Measurements from ENCODE around the gene ADARB2. TPM values are rescaled to one million over a fixed set of nuclear protein-coding genes. Genes with fewer than 3 reads are reported as not detected.

Gene ADARB2
- total RNA-seq, 1 donor from 2014 or later = 0.37 TPM

DNA sequence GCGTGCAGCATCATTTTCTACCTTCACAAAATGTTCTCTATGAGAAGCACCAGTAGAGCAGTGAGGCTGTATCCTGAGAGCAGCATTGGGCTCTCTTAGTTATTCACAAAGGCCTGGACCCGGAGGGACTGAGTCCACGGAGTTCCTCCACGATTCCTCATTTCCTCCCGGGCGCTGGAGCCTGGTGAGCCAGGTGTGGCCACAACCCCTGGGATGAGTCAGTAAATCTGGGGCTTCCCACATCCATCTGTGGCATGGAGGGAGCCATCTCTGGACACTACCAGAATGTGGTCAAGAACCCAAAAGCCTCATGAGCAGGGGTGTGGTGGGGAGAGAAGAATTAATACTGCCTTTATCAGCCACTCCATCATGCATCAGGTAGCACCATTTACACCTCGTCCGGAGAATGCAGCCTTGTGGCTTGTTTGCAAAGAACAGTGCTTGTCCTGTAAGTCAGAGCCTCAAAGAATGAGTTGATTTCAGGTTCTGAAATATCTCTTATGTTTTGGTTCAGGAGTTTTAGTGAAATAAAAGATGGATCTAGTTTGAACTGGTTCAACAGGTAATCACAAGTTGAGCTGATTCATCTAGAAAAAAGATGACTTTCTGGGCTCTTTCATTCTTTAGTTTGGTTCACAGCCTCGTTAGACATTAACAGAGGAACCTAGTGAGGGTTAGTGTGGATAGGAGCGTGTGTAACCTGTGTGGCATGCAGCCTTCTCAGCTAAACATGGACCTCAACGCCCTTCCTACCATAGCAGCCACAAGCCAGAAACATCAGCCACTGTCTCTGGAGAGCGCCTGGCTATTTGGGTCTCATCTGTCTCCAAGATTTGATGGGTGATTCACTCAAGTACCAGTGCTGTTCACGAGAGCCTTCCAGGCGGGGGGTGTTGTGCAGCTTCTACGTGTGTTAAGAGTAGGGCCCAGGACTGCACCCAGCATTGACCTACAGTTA is 586.0 kb downstream of the ADARB2 start:
- intact Hi-C loops (cut with micrococcal nuclease) = no loop called here

DNA sequence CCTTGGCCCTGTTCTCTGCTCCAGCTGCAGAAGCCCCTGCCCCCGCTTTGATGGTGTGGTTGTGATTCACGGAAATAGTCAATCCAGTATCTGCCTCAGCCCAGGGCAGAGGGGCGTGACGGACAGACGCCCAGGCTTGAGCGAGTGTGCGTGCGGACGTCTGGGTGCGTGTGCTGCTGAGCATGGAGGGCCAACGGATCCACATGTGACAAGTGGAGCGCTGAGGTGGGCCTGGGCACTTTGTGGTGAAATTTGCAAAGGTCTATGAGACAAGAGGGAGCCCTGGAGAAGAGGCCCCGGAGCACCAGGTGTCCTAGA is 586.7 kb downstream of the ADARB2 start:
- intact Hi-C loops (cut with micrococcal nuclease) = no loop called here

DNA sequence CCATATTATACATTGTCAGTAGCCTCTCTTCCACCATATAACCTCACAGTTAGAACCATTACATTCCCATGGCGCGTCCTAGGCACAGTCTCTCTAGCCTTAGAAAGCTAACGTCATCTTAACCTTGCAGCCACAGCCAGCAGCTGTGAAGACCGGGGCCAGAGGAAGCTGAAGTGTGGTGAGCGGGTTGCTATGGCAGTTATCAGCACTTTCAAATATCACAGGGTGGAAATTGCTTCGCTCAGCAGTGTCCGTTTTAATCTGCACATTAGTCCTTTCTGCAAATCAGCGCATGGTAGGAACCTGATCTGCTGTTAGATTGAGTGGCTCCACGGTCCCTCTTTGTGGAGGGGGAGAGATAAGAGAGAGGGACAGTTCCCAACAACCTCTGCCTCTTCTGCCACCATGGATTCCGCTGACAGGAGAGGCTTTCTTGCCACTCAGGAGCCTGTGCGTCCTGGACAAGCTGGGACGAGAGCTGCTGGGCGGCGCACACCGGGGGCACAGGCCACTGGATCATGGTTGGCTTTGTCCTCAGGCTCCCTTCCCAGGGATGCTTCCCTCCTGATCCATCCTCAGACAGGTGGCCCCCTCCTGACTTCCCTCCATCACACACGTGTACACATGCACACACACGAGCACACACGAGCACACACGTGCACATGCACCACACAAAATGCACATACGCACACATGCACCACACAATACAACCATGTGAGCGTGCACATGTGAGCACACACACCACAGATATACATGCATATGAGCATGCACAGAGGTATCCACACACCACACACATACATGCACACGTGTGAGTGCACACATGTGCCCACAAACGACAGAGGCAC is 587.3 kb downstream of the ADARB2 start:
- intact Hi-C loops (cut with micrococcal nuclease) = no loop called here

DNA sequence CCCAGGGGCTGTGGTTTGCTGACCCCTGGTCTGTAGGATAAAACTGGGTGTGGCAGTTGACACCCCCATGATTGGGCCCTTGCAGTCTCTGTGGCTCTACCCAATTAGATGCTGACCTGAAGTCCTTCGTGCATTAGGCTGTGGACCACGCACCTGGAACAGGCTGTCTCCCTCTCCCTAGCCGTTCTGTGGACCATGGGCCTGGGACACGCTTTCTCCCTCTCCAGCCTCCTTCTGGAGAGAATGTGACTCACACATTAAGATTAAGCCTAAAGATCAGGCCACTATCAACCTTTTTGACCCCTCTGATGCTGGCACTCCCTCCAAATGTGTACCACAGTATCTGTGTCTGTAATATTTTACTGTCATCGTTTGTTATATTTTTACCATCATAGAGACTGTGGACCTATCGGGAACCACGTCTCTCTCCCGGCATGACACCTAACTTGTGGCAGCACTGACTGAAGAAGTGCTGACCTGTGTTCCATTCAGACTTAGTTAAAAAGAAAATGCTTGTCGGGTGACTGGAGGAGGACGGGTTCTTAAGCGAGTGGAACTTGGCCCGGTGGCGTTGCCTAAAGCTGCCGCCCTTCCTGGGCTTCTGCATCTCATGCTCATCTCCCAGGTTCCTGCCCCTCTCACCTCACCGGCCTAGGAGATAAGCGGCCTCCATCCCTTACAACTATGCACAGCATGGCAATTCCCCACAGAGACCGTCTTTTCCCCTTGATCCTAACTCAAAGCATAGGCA is 588.3 kb downstream of the ADARB2 start:
- intact Hi-C loops (cut with micrococcal nuclease) = no loop called here

DNA sequence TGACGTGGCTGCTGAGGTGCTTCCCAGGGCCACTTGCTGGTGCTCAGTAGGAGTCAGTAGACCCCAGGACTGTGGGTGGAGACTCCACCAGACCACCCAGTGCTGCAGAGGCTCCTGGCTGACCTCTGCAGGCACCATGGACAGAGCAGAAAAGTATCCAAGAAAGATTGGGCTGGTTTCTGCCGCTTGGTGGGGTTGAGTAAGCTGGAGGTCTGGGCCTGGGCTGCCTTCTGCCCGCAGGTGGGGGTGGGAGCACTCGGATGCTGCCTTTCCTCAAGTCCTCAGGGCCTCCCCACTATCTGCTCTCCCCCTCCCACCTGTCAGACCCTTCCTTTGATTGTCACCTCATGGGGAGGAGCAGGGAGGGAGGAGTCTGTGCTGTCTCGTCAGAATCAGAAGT is 589.5 kb downstream of the ADARB2 start:
- intact Hi-C loops (cut with micrococcal nuclease) = no loop called here

DNA sequence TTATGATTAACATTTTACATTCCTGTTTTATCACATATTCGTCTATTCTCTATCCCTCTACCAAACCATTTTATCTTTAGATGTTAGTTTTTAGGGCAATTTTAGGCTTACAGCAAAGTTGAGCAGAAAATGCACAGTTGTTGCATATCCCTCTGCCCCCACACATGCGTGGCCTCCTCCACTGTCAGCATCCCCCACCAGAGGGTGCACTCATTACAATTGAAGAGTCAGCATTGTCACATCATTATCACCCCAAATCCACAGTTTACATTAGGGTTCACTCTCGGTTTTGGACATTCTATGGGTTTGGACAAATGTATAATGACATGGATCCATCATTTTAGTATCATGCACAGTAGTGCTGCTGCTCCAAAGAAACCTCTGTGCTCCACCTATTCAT is 594.7 kb downstream of the ADARB2 start:
- intact Hi-C loops (cut with micrococcal nuclease) = no loop called here

DNA sequence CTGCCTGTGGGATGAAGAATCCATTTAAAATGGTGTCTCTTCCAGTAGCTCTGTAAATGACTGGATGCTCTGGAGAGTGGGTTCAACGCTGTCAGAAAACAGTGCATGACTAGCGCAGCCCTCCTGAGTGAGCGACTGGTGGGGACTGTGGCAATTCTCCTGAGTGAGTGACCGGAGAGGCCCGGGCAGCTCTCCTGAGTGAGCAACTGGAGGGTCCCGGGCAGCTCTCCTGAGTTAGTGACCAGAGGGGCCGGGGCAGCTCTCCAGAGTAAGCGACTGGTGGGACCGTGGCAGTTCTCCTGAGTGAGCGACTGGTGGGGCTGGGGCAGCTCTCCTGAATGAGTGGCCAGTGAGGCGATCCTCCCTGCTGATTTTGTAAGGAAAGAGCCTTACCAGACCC is 595.6 kb downstream of the ADARB2 start:
- intact Hi-C loops (cut with micrococcal nuclease) = no loop called here

DNA sequence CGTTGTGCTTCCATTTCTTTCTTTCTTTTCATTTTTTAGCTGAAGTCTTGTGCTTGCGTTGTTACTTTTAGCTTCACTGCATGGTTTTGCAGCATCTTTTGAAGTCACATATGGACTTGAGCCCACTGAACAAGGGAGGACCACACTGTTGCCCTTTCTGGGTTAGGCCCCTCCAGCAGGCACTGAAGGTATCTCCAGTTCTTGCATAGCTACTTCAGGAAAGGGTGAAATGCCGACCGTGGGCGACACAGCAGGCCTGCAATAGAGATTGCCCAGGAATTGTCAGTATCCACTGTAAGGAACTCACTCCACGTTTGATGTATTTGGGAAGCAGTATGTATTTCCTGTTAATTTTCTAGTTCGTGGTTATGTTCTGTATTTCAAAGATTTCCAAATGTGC is 596.1 kb downstream of the ADARB2 start:
- intact Hi-C loops (cut with micrococcal nuclease) = no loop called here

DNA sequence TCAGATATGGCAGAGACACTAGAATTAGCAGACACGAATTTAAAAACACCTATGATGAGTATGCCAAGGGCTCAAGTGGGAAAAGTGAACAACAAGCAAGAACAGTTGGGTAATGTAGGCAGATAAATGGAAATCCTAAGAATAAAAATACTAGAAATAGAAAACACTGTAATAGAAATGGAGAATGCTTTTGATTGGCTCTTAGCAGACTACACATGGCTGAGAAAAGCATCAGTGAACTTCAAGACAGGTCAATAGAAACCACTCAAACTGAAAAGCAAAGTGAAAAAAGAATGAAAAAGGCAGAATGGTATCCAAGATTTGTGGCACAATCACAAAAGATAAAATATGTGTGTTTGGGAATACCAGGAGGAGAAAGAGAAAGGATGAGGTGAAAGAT is 598.8 kb downstream of the ADARB2 start:
- intact Hi-C loops (cut with micrococcal nuclease) = no loop called here

DNA sequence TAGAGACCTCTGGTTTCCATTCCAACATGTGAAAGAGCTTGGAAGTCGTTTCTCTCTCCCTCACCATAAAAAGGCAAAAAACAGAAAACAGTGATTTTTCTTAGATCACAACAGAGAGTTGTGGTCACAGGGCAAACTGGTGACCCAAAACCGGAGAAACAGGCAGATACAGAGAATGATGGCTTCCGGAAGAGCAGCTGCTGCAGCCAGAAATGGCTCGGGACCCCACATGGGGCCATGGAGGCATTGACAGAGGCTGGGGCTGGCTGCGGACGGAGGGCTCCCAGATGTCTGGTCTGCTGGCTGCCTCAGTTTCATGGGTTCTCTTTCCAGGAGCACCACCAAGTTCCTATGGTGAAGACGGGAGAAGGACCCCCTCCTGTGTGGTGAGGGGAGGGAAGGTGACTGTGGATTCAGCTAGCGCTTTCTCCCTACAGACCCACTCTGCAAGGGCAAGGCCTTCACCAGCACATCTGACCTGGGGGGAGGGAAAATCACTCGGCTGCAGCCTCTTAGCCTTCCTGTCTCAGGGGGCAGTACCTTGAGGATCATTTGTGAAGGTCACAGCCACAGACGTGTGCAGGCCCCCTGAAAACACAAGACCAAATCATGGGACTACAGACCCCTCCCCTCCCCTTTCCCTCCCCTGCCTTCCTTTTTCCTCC is 599.7 kb downstream of the ADARB2 start:
- intact Hi-C loops (cut with micrococcal nuclease) = no loop called here

DNA sequence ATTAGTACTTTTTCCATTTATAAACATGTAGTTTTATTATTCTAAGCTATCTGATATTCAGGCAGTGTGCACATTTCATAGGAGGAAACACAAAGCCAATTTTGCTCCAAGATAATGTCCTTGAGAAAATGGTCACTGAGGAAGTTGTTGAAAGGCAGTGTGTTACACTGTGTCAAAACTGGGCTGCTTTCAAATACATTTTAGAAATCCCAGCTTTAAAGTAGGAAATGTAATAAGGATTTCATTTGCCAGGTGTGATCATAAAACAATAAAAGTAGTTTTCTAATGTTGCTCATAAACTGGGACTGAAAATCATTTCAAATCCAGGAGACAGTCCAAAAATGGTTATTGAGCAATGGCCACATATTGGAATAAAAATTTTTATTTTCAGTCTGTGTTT is 601.1 kb downstream of the ADARB2 start:
- intact Hi-C loops (cut with micrococcal nuclease) = no loop called here

DNA sequence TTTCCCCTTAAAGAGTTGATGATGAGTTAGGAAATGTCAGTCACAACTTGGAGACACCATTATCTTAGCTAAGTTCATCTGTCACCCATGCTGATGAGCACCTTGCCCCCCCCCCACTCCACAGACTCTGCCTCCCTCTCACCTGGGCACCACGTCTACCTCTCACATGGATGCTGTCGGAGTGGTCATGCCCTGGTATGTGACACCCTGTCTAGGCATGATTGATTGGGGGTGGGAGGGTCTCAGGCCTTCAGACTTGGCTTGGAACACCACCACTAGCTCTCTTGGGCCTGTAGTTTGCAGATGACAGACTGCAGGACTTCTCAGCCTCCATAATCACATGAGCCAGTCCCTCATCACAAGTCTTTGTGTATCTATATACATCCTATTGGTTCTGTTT is 603.2 kb downstream of the ADARB2 start:
- intact Hi-C loops (cut with micrococcal nuclease) = no loop called here

DNA sequence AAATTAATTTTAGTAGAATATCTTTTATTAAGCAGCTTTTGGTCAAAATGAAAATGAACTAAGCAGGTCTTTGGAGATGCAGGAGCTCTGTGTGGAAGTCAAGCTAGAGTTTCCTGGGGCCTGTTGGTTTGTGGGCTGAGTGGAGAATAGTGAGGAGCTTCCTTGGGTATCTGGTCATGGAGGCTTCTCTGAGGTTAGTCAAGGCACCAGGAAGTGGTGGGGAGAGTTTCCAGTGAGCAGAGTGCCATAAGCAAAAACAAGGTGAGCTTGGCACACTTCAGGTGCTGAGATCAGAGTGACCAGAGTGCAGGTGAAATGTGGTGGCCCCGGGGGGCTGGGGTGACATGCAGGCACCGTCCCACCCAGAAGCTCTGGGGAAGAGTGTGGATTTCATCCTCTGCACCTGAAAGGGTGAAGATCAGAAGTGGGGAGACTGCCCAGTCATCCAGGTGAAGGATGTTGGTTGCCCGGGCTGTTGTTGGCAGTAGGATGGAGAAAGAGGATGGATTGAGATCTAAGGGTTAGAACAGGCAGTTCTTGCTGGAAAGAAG is 603.8 kb downstream of the ADARB2 start:
- intact Hi-C loops (cut with micrococcal nuclease) = no loop called here

DNA sequence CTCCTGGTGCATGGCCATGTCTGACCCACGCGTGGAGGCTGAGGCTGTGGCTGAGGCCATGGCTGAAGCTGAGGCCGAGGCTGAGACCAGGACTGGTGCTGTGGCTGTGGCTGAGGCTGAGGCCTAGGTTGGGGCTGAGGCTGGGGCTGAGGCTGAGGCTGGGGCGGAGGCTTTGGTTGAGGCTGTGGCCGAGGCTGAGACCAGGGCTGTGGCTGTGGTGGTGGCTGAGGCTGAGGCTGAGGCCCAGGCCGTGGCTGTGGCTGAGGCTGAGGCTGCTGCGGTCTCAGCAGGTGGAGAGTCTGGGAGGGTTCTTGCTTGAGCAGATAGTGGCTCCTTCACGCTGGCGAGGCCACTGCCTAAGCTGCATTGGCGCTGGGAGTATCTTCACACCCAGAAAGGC is 604.7 kb downstream of the ADARB2 start:
- intact Hi-C loops (cut with micrococcal nuclease) = no loop called here

DNA sequence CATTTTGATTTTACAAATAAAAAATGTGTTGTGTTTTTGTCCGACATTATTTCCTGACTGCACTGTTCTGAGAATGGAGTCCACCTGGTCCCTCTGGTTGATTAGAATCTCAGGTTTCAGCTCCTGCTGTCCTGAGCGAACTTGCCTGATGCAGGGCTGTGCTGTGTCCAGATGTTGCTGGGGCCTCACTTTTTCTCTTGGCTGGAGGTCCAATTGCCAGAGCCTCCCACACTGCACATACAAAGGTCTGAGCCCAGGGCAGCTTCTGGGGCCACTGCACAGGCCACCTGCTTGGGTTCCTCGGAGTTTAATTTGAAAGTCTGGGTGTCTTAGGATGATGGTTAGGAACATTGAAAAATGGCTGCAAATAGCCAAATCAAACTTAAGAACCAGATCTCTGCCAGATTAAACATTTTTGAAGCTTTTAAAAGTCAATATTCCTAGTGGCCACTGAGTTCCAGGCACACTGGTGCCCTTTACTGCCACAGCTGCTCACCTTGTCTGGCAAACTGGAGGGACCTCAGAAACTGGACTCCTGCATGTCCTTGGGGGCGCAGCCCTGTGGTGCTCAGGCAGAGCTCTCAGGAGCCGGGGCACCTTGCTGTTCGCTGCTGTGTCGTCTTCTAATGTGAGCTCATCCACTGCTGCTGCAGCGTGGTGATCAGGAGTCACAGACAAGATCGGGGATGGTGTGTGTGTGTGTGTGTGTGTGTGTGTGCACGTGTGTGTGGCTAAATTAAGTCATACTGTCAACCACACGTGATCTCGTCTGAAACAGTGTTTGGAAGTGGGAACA is 606.1 kb downstream of the ADARB2 start:
- intact Hi-C loops (cut with micrococcal nuclease) = no loop called here

DNA sequence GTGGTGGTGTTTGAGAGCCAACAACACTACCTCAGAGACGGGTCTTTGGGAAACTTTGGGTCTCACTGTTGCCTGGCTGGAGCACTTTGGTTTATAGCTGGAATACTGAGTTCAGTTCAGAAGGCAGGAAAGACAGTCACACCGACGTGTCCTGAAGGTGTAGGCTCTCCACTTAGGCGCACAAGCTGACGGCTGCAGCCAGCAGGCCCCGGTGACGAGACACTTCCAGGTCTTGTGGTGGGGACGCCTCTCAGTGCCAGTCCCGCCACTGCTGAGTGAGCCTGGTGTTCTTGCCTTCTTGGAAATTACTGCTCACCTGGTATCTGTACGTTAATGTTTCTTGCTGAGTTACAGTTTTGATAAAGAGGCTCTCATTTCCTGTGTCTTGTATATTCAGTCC is 607.1 kb downstream of the ADARB2 start:
- intact Hi-C loops (cut with micrococcal nuclease) = no loop called here

DNA sequence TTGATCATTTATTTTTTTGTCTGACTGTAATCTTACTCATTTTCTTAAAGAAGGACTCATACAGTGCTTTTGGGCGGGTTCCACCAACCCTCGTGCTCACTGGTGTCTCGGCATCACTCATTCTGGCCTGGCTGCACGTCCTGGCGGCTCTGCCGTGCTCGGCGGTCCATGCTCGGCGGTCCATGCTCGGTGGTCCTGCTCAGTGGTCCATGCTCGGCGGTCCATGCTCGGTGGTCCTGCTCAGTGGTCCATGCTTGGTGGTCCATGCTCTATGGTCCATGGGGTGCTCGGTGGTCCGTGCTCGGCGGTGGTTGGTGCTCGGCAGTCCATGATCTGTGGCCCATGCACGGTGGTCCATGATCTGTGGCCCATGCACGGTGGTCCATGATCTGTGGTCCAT is 608.7 kb downstream of the ADARB2 start:
- intact Hi-C loops (cut with micrococcal nuclease) = no loop called here

DNA sequence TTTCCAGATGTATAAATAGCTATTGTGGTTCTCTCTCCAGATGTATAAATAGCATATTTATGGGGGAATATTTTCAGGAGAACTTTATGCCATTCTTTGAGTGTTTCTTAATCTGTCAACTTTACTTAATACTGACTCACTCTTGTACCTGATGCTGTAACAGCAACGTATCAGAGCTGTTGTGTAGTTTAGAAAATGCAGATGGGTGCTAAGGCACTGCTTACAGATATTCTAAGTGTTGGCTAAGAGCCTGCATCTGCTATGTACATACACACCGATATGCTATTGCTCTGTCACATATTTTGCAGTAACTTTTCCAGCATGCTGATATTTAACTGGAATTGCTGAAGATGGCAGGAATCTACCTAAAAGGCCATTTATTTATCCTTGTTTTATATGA is 609.2 kb downstream of the ADARB2 start:
- intact Hi-C loops (cut with micrococcal nuclease) = no loop called here

DNA sequence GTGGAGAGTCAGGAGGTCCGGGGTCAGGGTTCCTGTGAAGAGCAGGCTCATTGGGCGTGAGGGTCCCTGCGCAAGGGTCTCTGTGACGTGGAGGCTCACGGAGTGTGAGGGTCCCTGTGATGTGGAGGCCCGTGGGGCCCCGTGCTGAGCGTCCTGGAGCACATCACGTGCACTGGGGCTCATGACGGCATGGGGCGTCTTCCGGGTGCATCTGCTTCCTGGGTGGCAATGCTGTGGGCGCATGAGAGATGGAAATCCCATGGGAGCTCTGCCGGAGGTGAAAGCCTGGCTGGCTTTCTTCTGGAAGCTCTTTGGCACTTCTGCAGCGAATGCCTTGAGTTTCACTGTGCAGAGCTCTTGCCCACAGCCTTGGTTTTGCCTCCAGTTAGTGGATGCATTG is 609.7 kb downstream of the ADARB2 start:
- intact Hi-C loops (cut with micrococcal nuclease) = no loop called here
